Liver (tissue), 9 donors: Measurements from ENCODE around the gene KCTD3. TPM values are rescaled to one million over a fixed set of nuclear protein-coding genes. Genes with fewer than 3 reads are reported as not detected.
A peak's percentile ranks its signal among the peaks of the same experiment; 100 is the strongest.

ENCODE experiments used
- DNase-seq: peaks from one replicate; pipeline ENCODE4 v3.0.0-alpha.2; 2017; ENCODE audit warnings: low spot score
- H3K27ac ChIP-seq, 2 donors: one replicate each; pipeline ENCODE4 v1.7.0; 2013; ENCODE audit warnings: inconsistent platforms in 2 of 2, low read length in 2 of 2, control low read depth in 1 of 2, low read depth in 1 of 2, mild to moderate bottlenecking in 1 of 2
- H3K27me3 ChIP-seq, 4 donors: one replicate each; pipeline versions ENCODE4 v1.6.1 to v1.7.0; 2013; ENCODE audit warnings: low read length in 3 of 4, inconsistent platforms in 1 of 4, mild to moderate bottlenecking in 1 of 4, moderate library complexity in 1 of 4; ENCODE audit not compliant: control insufficient read depth in 4 of 4, insufficient read depth in 4 of 4
- H3K36me3 ChIP-seq, 4 donors: one replicate each; pipeline versions ENCODE4 v1.6.1 to v1.7.0; 2013; ENCODE audit warnings: low read length in 3 of 4, mild to moderate bottlenecking in 3 of 4, low read depth in 1 of 4, moderate library complexity in 1 of 4; ENCODE audit not compliant: control insufficient read depth in 4 of 4, insufficient read depth in 3 of 4
- H3K4me1 ChIP-seq, 4 donors: one replicate each; pipeline versions ENCODE4 v1.6.1 to v1.7.0; 2013; ENCODE audit warnings: low read length in 3 of 4, mild to moderate bottlenecking in 3 of 4, moderate library complexity in 1 of 4; ENCODE audit not compliant: control insufficient read depth in 4 of 4, insufficient read depth in 4 of 4
- H3K4me3 ChIP-seq, 3 donors: one replicate each; pipeline versions ENCODE4 v1.6.1 to v1.7.0; 2013; ENCODE audit warnings: low read length in 3 of 3, control low read depth in 1 of 3, low read depth in 1 of 3, mild to moderate bottlenecking in 1 of 3
- H3K9ac ChIP-seq, 2 donors: one replicate each; pipeline ENCODE4 v1.7.0; 2013; ENCODE audit warnings: low read length in 2 of 2, mild to moderate bottlenecking in 2 of 2, moderate library complexity in 2 of 2, control low read depth in 1 of 2, low read depth in 1 of 2
- H3K9me3 ChIP-seq, 4 donors: one replicate each; pipeline versions ENCODE4 v1.6.1 to v1.7.0; 2013; ENCODE audit warnings: low read length in 3 of 4; ENCODE audit not compliant: control insufficient read depth in 4 of 4
- CTCF ChIP-seq: fragments of 150-350 bp; IDR thresholded peaks from 2 replicates; pipeline ENCODE4 v1.5.1; 2017; ENCODE audit warnings: improper control_type of control experiment, low read depth, low read length; ENCODE audit not compliant: missing input control
- EGR1 ChIP-seq, 2 donors: IDR thresholded peaks; 2 replicates each; pipeline ENCODE4 v1.6.1; 2016 to 2018; ENCODE audit warnings: antibody characterized with exemption in 2 of 2, low read depth in 2 of 2
- FOXA1 ChIP-seq: IDR thresholded peaks from 2 replicates; pipeline ENCODE4 v1.6.1; 2016; ENCODE audit warnings: antibody characterized with exemption
- FOXA2 ChIP-seq: IDR thresholded peaks from 2 replicates; pipeline ENCODE4 v1.6.1; 2016; ENCODE audit warnings: antibody characterized with exemption
- GABPA ChIP-seq, 2 donors: IDR thresholded peaks in 1 of 2; conservative IDR thresholded peaks in 1 of 2; 2 replicates each; pipeline ENCODE4 v1.6.1; 2016; ENCODE audit warnings: antibody characterized with exemption in 2 of 2, mild to moderate bottlenecking in 1 of 2, moderate library complexity in 1 of 2
- HNF4A ChIP-seq, 2 donors: conservative IDR thresholded peaks; 2 replicates each; pipeline ENCODE4 v1.6.1; 2016; ENCODE audit warnings: antibody characterized with exemption in 2 of 2, mild to moderate bottlenecking in 2 of 2
- HNF4G ChIP-seq: IDR thresholded peaks from 2 replicates; pipeline ENCODE4 v1.6.1; 2016; ENCODE audit warnings: antibody characterized with exemption
- JUND ChIP-seq, 2 donors: IDR thresholded peaks; 2 replicates each; pipeline ENCODE4 v1.6.1; 2016; ENCODE audit warnings: antibody characterized with exemption in 2 of 2
- MAX ChIP-seq: IDR thresholded peaks from 2 replicates; pipeline ENCODE4 v1.6.1; 2016; ENCODE audit warnings: antibody characterized with exemption
- NR2F2 ChIP-seq: IDR thresholded peaks from 2 replicates; pipeline ENCODE4 v1.6.1; 2016; ENCODE audit warnings: antibody characterized with exemption
- RAD21 ChIP-seq, 2 donors: IDR thresholded peaks; 2 replicates each; pipeline ENCODE4 v1.6.1; 2016; ENCODE audit warnings: antibody characterized with exemption in 2 of 2, mild to moderate bottlenecking in 2 of 2
- RXRA ChIP-seq, 2 donors: IDR thresholded peaks; 2 replicates each; pipeline ENCODE4 v1.6.1; 2017 to 2018; ENCODE audit warnings: antibody characterized with exemption in 2 of 2, mild to moderate bottlenecking in 1 of 2
- SP1 ChIP-seq: IDR thresholded peaks from 2 replicates; pipeline ENCODE4 v1.6.1; 2018; ENCODE audit warnings: antibody characterized with exemption, mild to moderate bottlenecking
- TAF1 ChIP-seq: conservative IDR thresholded peaks from 2 replicates; pipeline ENCODE4 v1.6.1; 2016; ENCODE audit warnings: antibody characterized with exemption, mild to moderate bottlenecking
- YY1 ChIP-seq: IDR thresholded peaks from 2 replicates; pipeline ENCODE4 v1.6.1; 2016; ENCODE audit warnings: antibody characterized with exemption, mild to moderate bottlenecking
- ZBTB33 ChIP-seq: IDR thresholded peaks from 2 replicates; pipeline ENCODE4 v1.6.1; 2016; ENCODE audit warnings: antibody characterized with exemption
- WGBS: extraction: QIAGEN DNeasy Blood & Tissue Kit; methylation state at CpG from one replicate; pipeline ENCODE4 v1.1.7; 2013; 5-methylcytosine and 5-hydroxymethylcytosine counted together
- polyA plus RNA-seq, 2 donors: library from polyadenylated mRNA; stranded (reverse) in 1 of 2; unstranded in 1 of 2; fragments of 200-250 nt in 1 of 2; fragments of >200 nt in 1 of 2; fragmentation: Nextera tagmentation in 1 of 2; extraction: Ambion mirVana in 1 of 2; gene quantifications; one replicate each; pipeline versions ENCODE4 v1.2.1 to v1.2.3, GENCODE V29; 2013 to 2015
- total RNA-seq, 2 donors: library from RNA; depleted of rRNA; stranded (reverse); fragments of >200 nt; gene quantifications; one replicate each; pipeline ENCODE4 v1.2.3, GENCODE V29; 2014
- TF ChIP-seq, protein P1 (sequence below): IDR thresholded peaks from 2 replicates; pipeline ENCODE4 v1.6.1; 2016; ENCODE audit warnings: antibody characterized with exemption, mild to moderate bottlenecking
- TF ChIP-seq, protein P2 (sequence below): IDR thresholded peaks from 2 replicates; pipeline ENCODE4 v1.6.1; 2016; ENCODE audit warnings: antibody characterized with exemption
- donor health status: healthy.
- donor health status: healthy.
- donor health status: healthy.
- donor health status: healthy.
- donor health status: healthy.

The KCTD3 gene
- total and polyA plus RNA-seq, 4 donors, result 20.8 to 58.7 (median 26.1) TPM

DNA sequence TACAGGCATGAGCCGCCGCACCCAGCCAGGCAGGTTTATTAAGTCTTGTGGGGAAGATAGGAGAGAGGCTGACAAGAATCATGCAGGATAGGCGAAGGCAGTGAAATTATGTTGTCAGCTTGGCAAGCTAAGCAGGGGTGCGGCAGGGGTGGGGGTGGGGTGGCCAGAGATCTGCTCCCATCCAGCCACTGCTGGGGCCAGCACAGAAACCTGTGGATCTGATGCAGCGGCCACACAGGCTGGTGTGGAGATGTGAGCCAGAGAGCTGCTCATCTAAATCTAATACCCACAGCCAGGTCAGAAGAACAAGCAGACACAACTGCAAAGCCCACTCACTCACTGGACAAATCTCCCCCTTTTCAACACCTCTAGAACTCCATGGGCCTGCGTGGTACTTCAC is 68.7 kb downstream of the KCTD3 start:
- Histone ChIP-seq H3K9ac (no peak overlapping the region), H3K9me3 (no peaks in the 10 kb centered on the region), H3K4me3 (no peak overlapping the region), H3K27ac (peak overlapping the region; percentile 78 to 81), H3K27me3 (no peaks in the 10 kb centered on the region), H3K36me3 (peaks cover 0 to 8% (median 5%) of the 10 kb centered on the region in 4 donors), H3K4me1 (peaks cover 6 to 73% (median 51%) of the 10 kb centered on the region in 4 donors)
- TF ChIP-seq EGR1 (IDR thresholded peaks at IDR 0.05; ENCODE audit: low read depth in 2 of 2) (no peak), TAF1 (peak; percentile 45)
- 42% methylated on average over 6 of the region's 6 CpGs for WGBS
- DNase-seq, result no peak

DNA sequence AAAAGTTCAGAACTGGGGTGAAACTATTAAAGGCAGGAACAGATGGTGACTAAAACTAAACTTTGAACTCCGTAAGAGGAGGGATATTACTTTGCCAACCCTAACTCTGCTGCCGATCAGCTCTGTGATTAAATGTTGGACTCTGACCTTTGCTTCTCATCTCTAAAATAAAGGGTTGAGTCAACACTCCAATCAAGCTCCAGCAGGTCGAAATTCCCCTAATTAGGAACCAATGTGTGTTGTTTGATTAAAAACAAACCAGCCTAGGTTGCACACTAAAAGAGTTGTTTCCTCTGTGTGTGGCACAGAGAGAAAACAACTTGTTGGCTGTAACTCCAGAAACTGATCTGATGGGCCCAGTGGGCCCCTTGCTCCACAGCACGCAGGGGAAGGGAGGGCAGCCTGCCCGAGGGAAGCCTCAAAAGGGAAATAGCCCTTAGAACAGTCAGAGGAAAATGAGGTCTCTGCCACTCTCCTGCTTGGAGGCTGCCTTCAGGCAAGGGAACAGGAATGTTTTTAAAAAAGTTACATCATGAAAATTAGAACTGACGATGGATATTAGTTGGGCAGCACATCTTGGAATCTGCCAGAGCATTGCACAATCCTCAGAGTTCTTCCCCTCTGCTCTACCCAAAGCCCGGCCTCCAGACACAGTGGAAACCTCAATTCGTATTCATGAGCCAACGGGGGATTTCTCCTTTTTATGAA is 69.3 kb downstream of the KCTD3 start:
- H3K36me3 ChIP-seq, result peaks cover 0 to 8% (median 5%) of the 10 kb centered on the region in 4 donors
- peak overlapping the region; percentile 6 to 22 (median 7) for H3K4me3 ChIP-seq
- no peaks in the 10 kb centered on the region for H3K27me3 ChIP-seq
- H3K9ac ChIP-seq, result peak overlapping the region in 1 of 2 donors; percentile 0
- H3K27ac ChIP-seq, result peak overlapping the region; percentile 78 to 81
- no peak for DNase-seq
- no peak for TF ChIP-seq GABPA (IDR thresholded peaks at IDR 0.05 in 1 of 2, conservative IDR thresholded peaks at IDR 0.05 in 1 of 2)
- TF ChIP-seq NR2F2, result peak; percentile 45
- peak; percentile 79 for TF ChIP-seq FOXA1
- peak; percentile 82 to 86 for TF ChIP-seq JUND (IDR thresholded peaks at IDR 0.05)
- TF ChIP-seq FOXA2, result peak; percentile 69
- TF ChIP-seq, protein P1, sequence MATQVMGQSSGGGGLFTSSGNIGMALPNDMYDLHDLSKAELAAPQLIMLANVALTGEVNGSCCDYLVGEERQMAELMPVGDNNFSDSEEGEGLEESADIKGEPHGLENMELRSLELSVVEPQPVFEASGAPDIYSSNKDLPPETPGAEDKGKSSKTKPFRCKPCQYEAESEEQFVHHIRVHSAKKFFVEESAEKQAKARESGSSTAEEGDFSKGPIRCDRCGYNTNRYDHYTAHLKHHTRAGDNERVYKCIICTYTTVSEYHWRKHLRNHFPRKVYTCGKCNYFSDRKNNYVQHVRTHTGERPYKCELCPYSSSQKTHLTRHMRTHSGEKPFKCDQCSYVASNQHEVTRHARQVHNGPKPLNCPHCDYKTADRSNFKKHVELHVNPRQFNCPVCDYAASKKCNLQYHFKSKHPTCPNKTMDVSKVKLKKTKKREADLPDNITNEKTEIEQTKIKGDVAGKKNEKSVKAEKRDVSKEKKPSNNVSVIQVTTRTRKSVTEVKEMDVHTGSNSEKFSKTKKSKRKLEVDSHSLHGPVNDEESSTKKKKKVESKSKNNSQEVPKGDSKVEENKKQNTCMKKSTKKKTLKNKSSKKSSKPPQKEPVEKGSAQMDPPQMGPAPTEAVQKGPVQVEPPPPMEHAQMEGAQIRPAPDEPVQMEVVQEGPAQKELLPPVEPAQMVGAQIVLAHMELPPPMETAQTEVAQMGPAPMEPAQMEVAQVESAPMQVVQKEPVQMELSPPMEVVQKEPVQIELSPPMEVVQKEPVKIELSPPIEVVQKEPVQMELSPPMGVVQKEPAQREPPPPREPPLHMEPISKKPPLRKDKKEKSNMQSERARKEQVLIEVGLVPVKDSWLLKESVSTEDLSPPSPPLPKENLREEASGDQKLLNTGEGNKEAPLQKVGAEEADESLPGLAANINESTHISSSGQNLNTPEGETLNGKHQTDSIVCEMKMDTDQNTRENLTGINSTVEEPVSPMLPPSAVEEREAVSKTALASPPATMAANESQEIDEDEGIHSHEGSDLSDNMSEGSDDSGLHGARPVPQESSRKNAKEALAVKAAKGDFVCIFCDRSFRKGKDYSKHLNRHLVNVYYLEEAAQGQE, result peak; percentile 65
- peak; percentile 55 for TF ChIP-seq YY1
- TF ChIP-seq HNF4G, result peak; percentile 96
- TF ChIP-seq SP1, result peak; percentile 99
- peak; percentile 11 for TF ChIP-seq TAF1
- peak; percentile 72 to 75 for TF ChIP-seq RXRA (IDR thresholded peaks at IDR 0.05)
- TF ChIP-seq RAD21 (IDR thresholded peaks at IDR 0.05), result peak; percentile 25 to 31
- TF ChIP-seq HNF4A (conservative IDR thresholded peaks at IDR 0.05), result peak; percentile 96 to 98
- peak in 1 of 2 donors; percentile 46 for TF ChIP-seq EGR1 (IDR thresholded peaks at IDR 0.05; ENCODE audit: low read depth in 2 of 2)
- TF ChIP-seq ZBTB33, result peak; percentile 34
- TF ChIP-seq CTCF, result no peak
- peak; percentile 50 for TF ChIP-seq MAX
- TF ChIP-seq, protein P2, sequence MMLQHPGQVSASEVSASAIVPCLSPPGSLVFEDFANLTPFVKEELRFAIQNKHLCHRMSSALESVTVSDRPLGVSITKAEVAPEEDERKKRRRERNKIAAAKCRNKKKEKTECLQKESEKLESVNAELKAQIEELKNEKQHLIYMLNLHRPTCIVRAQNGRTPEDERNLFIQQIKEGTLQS, result peak; percentile 55
- 22% methylated on average over 9 of the region's 9 CpGs for WGBS
- H3K4me1 ChIP-seq, result peaks cover 6 to 78% (median 54%) of the 10 kb centered on the region in 4 donors
- no peaks in the 10 kb centered on the region for H3K9me3 ChIP-seq
